OCI-LY3 (cell line): ENCODE results near the gene MPO.

Source experiments
- EZH2phosphoT487 ChIP-seq: fragments of 200-600 bp; shearing (Covaris generic); IDR thresholded peaks from 2 replicates; pipeline ENCODE4 v1.6.1; 2018; ENCODE audit warnings: antibody characterized with exemption, mixed run types, low read depth
- TF ChIP-seq, protein P1 (sequence below): fragments of 200-600, 300-600 bp; sonication (generic); IDR thresholded peaks from 2 replicates; pipeline ENCODE4 v1.5.1; 2014; ENCODE audit warnings: antibody characterized with exemption, low read length, low read depth

DNA sequence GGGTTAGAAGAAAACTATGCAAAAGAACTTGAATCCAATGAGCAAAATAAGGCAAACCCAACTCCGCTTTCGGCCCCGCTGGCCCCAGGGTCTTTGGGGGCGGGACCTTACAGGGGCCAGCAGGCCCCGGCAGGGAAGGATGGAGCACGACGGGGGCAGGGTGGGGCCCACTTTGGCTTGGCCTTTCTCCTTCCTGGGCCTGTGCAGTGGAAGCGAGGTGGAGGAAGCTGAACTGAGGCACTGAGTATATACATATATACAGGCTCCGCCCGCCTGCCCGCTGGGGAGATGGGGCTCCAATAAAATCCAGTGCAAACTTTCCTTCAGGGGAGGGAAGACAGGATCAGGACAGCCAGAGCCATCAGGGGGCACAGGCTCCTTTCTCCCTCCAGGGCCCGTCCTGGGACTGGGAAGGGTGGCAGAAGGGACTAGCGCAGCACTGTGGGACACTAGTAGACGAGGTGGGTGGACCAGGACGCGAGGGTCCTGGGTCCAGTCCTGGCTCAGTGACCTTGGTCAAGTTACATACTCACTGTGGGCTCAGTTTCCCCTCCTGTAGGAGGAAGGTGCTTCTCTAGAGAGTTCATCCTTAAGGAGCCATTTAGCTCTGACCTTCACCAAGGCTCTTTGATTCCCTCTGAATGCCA lies 20.9 kb upstream of the MPO start:
- TF ChIP-seq, protein P1, sequence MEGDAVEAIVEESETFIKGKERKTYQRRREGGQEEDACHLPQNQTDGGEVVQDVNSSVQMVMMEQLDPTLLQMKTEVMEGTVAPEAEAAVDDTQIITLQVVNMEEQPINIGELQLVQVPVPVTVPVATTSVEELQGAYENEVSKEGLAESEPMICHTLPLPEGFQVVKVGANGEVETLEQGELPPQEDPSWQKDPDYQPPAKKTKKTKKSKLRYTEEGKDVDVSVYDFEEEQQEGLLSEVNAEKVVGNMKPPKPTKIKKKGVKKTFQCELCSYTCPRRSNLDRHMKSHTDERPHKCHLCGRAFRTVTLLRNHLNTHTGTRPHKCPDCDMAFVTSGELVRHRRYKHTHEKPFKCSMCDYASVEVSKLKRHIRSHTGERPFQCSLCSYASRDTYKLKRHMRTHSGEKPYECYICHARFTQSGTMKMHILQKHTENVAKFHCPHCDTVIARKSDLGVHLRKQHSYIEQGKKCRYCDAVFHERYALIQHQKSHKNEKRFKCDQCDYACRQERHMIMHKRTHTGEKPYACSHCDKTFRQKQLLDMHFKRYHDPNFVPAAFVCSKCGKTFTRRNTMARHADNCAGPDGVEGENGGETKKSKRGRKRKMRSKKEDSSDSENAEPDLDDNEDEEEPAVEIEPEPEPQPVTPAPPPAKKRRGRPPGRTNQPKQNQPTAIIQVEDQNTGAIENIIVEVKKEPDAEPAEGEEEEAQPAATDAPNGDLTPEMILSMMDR: no peak
- TF ChIP-seq EZH2phosphoT487: no peak
